HCT116 (cell line): ENCODE data around the gene MYO1G.

Experiments used
- ATF3 ChIP-seq: IDR thresholded peaks from 2 replicates; pipeline ENCODE4 v1.6.1; 2012
- CTCF ChIP-seq, 3 experiments: fragments of 200-600 bp in 1 of 3; sonication (generic) in 1 of 3; IDR thresholded peaks in 2 of 3; conservative IDR thresholded peaks in 1 of 3; 2 replicates each; pipeline ENCODE4 v1.5.1; 2012 to 2017; ENCODE audit warnings: low read depth in 2 of 3, low read length in 2 of 3, antibody characterized with exemption in 1 of 3, borderline replicate concordance in 1 of 3, control low read depth in 1 of 3, mild to moderate bottlenecking in 1 of 3, mixed read lengths in 1 of 3, mixed run types in 1 of 3, moderate library complexity in 1 of 3; ENCODE audit not compliant: insufficient read depth in 1 of 3
- EGR1 ChIP-seq: IDR thresholded peaks from 2 replicates; pipeline ENCODE4 v1.6.1; 2012; ENCODE audit warnings: low read depth
- EZH2 ChIP-seq: fragments of 200-600 bp; sonication (generic); IDR thresholded peaks from 2 replicates; pipeline ENCODE4 v1.6.1; 2017; ENCODE audit warnings: antibody characterized with exemption, mixed run types
- EZH2phosphoT487 ChIP-seq: fragments of 200-600 bp; IDR thresholded peaks from 2 replicates; pipeline ENCODE4 v1.6.1; 2018; ENCODE audit warnings: antibody characterized with exemption, borderline replicate concordance
- FOSL1 ChIP-seq: IDR thresholded peaks from 2 replicates; pipeline ENCODE4 v1.6.1; 2012; ENCODE audit warnings: low read depth
- MAX ChIP-seq: IDR thresholded peaks from 2 replicates; pipeline ENCODE4 v1.6.1; 2012
- POLR2A ChIP-seq: IDR thresholded peaks from 2 replicates; pipeline ENCODE4 v1.7.0; 2011; ENCODE audit warnings: borderline replicate concordance; ENCODE audit not compliant: insufficient read depth, insufficient read length; ENCODE audit errors: extremely low read depth
- POLR2AphosphoS5 ChIP-seq: IDR thresholded peaks from 2 replicates; pipeline ENCODE4 v1.6.1; 2011; ENCODE audit warnings: mild to moderate bottlenecking, low read depth, low read length, moderate library complexity
- REST ChIP-seq: IDR thresholded peaks from 2 replicates; pipeline ENCODE4 v1.6.1; 2012; ENCODE audit warnings: low read depth
- SIN3A ChIP-seq: IDR thresholded peaks from 2 replicates; pipeline ENCODE4 v1.6.1; 2012; ENCODE audit warnings: low read depth
- SRF ChIP-seq: IDR thresholded peaks from 2 replicates; pipeline ENCODE4 v1.6.1; 2012; ENCODE audit warnings: low read depth
- TCF7L2 ChIP-seq: IDR thresholded peaks from 2 replicates; pipeline ENCODE4 v1.7.0; 2011; ENCODE audit warnings: borderline replicate concordance, inconsistent platforms; ENCODE audit not compliant: insufficient read depth, insufficient read length; ENCODE audit errors: extremely low read depth
- ZFX ChIP-seq: fragments of 450-650 bp; IDR thresholded peaks from 2 replicates; pipeline ENCODE4 v1.6.1; 2017

- TF ChIP-seq TCF7L2 (no peak), CTCF (IDR thresholded peaks at IDR 0.05 in 2 of 3, conservative IDR thresholded peaks at IDR 0.05 in 1 of 3; ENCODE audit: borderline replicate concordance in 1 of 3, insufficient read depth in 1 of 3, low read depth in 2 of 3, low read length in 2 of 3) (no peak), FOSL1 (no peak), EZH2 (no peak), POLR2AphosphoS5 (no peak), ATF3 (no peak), POLR2A (no peak), ZFX (no peak), EGR1 (no peak), REST (no peak), SIN3A (no peak), MAX (no peak), EZH2phosphoT487 (no peak), SRF (no peak)
Measured at GRCh38 chr7:44949303-44949702, 29.5 kb downstream of the MYO1G start.
